Islet of Langerhans (tissue), 1 donor: ENCODE data around the gene ITPKB.
A peak's percentile ranks its signal among the peaks of the same experiment; 100 is the strongest.
"Not testable (repeated sequence)": the region's sequence is repeated elsewhere in the genome, so short reads cannot be mapped to it uniquely, and the experiment has no call there.

Source experiments
- FAIRE-seq: peaks from one replicate; lab custom pipeline; 2011; peaks lifted over from hg19 to GRCh38; lab: Jason Lieb, UNC

ITPKB gene

DNA sequence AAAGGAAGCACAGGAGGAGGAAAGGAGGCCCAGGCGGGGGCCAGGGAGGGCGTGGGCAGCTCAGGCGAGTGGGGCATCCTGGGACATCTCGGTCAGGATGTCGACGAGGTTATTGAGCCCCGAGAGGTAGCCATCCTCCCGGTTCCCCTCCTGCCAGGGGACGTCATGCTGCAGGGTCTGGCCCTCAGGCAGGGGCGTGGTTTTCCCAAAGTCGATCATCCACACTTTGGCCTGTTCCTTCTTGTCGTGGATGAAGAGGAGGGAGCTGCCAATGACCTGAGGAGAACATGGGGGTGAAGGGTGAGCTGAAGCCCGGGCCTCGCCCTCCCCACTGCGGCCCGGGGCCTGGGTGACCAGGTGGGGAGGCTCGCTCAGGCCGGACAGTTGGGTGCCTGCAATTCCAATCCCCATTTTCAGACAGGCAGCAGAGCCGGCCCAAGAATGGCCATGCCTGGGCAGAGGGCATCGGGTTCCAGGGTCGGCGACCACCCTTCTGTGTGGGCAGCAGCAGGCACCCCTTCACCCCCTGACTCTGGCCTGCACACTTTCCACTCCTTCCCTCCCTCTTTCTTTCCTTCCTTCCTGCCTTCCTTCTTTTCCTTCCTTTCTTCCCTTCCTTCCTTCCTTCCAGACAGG, 104.4 kb downstream of the ITPKB start:
- peak; percentile 96 for FAIRE-seq

DNA sequence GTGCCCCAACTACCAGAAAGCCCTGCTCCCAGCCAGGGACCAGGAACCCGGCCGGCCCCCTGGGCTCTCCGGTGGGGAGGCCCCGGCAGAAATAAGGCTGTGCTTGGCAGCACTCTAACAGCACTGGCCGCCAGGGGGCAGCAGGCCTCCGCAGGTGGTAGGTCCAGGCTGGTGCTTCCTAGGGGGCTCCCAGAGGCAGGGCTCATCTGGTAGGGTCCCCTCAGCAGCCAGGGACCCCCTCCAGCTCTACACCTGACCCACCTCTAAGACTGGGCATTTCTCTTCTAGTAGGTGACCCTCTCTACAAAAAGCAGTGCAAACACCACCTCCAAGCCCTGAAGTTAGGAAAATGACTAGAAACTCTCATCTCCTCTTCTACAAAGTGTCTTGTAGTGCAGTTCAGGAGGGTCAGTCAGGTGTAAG, 104.9 kb downstream of the ITPKB start:
- FAIRE-seq: no peak

DNA sequence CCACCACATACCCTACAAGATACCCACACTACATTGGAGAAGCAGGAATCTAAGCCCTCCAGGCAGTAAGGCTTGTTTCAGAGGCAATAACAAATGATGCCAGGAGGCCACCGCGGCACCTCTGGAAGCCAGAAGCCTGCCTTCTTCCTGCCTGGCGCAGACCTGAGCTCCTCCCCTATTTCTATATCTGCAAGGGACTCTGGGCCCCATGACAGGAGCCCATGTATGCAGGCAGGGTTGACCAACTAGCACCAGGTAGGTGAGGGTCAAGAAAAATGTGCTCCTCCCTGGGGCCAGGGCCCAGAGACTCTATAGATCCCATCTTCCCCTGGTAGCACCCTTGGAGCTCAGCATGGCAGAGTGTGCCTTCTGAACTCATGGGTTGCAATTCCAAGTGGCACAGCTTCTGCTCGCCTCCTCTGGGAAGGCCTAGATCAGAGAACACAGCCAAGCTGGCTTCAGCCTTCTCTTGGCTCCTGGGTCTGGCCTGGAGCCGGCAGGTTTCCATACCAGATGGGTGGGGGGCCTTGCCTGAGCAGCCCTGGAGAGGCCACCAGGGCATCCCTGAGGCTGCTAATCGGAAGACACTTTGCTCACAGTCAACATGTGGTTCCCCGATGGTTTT, 105.4 kb downstream of the ITPKB start:
- FAIRE-seq: no peak

DNA sequence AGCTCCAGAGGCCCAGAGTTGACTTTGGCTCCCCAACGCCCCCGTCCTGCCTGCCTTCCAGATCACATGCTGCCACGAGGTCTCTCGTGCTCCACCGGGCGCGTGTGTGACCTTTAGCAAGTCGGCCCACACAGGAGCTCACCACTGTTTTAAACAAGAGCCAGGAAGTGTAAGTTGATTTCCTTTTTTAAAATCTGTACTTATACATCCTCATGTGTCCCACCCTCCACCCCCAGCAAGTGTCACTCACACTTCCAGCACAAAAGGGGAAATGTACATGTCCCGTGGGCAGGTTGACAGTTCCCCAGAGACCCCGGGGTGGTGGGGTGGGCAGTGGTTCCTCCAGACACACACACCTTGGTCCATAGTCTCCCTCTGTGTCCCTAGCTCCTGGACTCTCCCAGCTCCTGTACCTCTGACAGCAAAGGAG, 106.1 kb downstream of the ITPKB start:
- no peak for FAIRE-seq

DNA sequence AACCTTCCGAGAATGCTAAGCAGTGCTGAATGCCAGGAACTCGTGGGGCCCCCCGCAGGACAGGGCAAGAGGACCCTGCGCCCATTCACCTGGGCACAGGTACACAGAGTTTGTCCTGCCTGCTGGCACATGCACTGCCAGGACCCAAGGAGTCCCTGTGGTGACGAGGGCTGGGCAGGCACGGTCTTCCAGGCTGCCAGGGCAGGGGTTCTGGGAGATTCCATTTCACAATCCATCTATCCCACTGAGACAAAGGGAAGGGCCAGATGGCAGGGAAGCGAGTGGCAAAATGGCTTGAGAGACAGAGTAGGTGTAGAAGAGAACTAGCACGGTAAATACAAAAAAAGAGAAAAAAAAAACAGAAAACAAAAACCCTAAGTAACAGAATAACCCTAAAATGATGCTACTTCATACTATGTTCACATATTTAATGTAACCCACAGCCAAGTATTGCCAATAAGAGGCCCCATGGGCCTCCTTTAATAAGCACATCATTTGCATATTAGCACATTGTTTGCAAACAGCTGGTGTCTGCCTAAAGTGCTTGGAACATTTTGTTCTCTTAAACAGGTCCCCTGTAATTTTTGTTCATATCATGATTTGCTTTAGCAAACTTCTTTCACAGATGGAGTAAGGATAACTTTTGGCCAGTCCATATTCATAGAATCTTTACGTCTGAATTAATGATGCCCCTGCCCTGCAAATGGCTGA, 106.8 kb downstream of the ITPKB start:
- no peak for FAIRE-seq

DNA sequence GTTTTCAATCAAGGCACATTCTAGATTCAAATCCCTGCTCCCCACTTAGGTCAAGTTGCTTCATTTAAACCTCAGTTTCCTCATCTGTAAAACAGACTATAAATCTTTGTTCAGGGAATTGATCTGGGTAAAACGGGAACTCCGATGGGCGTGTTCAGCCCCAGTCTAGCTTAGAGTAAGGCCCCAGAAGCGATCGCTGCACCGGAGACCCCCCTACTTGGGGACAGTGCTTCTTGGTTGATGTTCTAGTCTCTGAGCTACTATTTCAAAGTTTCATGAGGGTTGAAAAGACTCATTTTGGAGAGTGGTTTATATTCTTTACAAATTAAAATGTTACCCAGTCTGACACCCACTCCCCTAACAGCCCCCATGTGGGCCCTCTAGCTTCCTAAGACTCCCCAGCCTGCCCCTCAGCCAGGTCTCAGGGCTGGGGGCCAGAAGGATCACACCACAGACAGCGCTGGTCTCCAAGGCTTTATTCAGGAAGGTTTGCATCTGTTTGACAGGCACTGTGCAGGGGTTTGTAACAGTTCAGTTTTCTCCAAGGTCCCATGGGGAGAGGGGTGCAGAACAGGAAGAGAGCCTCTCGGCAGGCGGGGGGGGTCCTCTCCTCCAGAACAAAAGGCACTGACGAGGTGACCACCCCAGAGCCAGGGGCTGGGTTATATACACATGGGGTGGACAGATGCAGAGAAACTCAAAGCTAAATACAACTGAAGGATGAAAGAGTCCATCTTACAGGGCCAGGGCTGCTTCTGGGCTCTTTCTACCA, 107.7 kb downstream of the ITPKB start:
- no peak for FAIRE-seq

DNA sequence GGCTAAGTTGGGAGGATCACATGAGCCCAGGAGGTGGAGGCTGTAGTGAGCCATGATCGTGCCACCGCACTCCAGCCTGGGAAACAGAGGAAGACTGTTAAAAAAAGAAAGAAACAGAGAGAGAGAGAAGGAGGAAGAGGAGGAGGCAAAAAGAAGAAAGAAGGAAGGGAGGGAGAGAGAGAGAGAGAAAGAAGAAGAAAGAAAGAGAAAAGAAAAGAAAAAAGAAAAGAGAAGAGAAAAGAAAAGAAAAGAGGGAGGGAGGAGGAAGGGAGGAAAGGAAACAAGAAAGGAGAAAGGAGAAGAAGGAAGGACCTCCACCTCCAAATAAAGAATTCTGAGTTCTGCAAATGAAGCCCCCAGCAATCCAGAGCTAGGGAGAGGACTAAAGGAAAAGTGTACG, 108.5 kb downstream of the ITPKB start:
- FAIRE-seq: no peak

DNA sequence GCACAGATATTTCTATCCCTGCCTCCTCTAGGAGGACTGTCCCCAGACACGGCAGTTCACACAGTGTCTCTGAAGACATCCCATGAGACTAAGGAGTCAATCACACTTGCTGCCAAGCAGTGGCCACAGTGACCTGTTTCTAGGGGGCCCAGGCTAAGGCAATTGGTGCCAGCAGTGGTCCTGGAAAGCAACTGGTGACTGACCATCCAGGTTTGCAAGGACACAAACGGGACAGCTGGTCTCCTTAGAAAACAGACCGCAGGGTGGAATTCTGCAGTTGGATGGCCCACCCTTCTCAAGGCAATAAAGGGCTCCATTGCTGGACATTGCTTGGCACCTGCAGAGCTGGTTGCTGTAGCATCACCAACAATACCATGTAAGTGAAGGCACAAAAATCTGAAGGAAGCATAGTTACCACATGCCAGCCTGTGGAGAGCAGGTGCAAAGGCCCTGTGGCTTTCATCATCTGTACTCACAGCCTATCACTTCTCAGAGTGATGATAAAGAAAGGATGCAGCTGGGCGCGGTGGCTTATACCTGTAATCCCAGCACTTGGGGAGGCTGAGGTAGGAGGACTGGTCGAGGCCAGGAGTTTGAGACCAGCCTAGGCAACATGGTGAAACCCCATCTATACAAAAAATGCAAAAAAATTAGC, 109.1 kb downstream of the ITPKB start:
- no peak for FAIRE-seq

DNA sequence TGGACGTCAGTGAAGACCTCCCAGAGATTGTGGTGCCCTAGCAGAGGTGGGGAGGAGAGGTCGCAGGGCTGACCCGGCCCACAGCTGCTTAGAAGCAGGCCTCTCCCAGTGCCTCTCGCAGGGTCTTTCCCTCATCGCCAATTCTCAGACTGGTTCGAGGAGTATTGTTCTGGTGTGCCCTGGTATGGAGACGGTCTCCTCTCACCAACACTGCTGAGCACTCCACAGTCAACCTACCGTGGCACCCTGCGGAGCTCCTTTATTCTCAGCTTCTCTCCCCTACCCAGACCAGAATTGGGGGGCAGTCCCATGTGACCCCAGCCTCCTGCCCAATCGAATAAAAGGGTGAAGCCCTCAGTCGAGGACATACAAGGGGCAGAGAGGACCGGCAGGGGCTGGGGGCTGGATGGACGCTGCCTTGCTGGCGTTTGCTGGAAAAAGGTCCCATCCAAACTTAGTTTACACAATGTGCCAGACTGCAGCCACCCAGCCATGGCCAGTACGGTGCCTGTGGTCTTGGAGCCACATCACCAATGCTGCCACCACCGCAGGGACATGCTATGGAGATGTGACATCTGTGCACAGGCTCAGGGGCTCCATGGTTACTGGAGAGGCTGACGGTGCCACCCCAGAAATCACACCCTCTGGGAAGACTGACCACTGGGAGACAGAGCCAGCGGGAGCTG, 109.7 kb downstream of the ITPKB start:
- no peak for FAIRE-seq

DNA sequence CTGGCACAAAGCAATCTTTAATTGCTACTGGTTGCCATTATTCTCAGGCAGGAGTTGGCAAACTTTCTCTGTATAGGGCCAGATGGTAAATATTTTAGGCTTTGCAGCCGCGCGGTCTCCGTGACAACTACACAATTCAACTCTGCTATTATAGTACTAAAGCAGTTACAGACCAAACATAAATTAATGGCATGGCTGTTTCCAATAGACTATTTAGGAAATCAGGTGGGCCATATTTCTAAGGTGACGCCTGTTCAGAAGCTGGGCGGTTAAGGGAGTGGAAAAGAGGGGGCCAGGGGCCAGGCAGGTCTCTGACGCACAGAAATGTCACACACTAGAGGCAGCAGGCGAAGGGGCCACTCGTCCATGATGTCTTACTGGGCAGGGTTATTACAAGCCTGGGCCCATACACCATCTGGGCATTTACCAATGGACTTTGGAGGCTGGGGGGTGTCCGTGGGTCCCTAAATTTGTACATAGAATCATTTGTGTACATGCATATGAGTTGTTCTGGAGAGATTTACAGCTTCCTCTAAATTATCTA, 110.4 kb downstream of the ITPKB start:
- no peak for FAIRE-seq

DNA sequence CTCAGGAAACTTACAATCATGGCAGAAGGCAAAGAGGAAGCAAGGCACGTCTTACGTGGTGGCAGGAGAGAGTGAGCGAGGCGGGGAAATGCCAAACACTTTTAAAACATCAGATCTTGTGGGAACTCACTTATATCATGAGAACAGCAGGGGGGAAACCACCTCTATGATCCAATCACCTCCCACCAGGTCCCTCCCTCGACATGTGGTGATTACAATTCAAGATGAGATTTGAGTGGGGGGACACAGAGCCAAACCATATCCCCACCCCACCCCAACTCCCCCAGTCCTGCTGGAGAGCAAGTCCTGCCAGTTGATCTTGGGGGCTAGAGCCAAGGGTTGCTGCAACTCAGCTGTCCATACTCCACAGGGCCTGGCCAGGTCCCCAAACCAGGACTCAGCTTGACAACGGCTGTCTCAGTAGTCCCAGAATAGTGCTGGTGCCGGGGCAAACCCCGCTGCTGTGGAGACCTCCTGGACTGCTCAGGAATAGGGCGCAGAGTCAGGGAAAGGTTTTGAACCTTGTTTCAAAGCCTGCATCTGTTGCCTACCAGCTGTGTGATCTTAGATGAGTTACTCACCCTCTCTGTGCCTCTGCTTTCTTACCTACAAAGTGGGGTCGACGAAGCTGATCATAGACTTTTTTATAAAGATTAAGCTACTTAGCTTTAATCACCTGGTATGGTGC, 111.0 kb downstream of the ITPKB start:
- no peak for FAIRE-seq

DNA sequence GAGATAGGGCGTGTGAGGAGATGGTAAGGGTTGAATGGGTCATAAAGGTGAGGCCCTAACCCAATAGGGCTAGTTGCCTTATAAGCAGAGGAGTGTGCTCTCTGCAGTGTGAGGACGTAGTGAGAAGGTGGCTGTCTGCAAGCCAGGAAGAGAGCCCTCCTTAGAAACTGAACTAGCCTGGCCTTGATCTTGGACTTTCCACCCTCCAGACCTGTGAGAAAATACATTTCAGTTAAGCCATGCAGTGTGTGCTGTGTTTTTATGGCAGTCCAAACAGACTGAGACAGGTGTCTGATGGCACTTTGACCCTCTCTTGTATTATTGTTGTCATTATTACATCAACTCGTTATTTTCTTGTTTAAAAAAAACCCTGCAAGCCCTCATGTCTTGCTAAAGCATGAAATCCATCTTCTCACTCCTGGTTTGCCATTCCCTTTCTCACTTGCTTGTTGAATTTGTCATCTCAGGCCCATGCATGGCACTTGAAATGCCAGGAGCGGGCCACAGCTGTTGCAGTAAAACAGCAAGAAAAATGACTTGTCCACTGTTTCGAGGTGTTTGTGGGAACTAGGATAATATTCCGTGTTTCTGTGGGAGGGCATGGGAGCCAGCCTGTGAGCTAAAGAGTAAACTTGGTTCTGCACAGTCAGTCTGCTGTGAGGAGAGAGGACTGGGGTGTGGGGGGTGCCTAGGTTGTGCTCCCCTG, 111.9 kb downstream of the ITPKB start:
- FAIRE-seq: no peak

DNA sequence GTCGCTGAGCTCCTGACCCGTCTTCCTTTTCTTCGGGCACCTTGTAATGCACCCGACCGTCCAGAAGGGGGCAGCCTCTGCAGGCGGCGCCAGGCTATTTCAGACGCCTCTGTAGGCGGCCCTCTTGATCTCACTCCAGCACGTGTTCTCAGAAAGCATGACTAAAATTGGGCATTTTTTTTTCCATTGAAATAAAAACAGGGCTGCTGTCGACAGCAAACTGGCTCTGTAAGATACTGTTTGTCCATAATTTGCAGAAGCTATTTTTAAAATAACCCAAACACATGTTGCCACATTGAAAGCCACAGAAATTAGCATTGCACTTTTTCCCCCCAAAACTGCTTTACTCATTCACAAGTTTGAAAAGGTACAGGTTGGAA, 112.5 kb downstream of the ITPKB start:
- no peak for FAIRE-seq

DNA sequence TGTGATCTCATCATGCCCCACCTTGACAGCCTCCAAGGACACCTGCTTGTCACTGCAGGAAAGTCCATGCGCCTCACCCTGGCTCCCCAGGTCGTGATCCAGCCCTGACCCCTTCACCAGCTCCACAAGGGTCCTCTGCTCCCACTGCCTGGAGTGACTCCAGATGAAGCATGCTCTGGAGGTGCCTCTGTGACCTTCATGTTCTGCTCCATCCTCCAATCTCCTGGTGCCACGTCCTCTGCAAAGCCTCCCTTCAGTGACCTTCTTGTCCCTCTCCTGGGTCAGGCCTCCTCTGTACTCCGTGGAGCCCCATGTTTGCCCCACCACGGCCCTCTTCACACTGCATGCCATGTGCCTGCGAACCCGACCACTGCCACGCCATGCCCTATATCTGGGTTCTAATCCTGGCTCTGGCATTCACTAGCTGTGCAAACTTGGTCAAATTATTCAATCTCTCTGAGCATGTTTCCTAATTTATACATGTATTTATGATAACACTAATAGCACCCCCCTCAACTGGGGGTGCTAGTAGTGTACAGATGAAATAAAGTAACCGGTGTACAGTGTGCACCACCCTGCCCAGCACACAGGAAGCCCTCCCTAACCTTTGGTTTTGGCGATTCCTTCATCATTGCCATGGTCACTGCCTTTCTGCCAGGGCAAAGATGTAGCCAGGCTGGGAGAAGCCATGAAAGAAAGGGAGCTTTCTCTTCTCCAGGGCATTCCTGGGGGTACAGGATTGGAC, 113.1 kb downstream of the ITPKB start:
- FAIRE-seq: no peak

DNA sequence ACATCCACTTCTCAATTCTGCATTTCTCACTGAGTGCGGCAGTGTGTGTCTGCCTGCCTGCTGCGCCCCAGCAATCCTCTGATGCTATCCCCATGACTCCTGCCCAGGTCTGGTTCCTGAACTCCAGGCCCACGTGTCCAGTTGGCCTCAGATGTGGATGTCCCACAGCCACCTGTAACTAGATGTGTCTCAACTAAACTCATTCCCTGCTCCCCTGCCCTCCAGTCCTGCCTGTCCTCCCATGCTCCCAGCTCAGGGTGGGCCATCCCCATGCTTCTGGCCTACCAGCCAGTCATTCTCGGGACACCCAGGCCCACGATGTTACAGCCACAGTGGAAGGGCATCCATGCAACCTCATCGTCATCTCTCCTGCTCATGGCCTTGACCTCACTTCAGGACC, 113.8 kb downstream of the ITPKB start:
- no peak for FAIRE-seq

DNA sequence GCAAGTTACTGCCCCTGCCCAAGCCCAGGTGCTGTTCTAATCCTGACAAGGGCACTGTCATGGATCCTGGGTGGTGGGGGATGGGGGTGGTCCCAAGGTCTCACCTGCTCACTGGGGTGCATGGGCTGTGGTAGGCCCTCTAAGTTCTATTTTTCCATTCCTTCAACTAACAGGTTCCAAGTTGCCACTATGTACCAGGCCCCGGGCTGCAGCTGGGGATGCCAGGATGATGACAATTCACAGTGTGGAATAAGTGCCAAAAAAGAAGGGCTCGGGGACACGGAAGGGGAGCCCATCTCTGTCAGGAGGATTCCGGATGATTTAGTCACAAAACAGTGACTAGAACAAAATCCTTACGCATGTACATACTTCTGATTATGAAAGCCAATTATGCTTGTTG, 114.6 kb downstream of the ITPKB start:
- FAIRE-seq: no peak

DNA sequence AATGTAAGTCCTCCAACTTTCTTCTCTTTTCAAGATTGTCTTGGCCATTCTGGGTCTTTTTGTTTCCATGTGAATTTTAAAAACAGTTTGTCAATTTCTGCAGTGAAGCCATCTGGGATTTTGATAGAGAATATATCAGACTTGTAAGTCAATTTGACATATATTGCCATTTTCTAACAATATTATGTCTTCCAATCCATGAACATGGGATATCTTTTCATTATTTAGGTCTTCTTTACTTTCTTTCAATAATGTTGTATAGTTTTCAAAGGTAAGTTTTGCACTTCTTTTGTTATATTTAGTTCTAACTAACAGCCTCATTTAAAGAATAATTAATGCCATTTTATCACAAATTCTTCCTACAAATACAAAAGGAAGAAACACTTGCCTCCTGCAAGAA, 117.1 kb downstream of the ITPKB start:
- no peak for FAIRE-seq

DNA sequence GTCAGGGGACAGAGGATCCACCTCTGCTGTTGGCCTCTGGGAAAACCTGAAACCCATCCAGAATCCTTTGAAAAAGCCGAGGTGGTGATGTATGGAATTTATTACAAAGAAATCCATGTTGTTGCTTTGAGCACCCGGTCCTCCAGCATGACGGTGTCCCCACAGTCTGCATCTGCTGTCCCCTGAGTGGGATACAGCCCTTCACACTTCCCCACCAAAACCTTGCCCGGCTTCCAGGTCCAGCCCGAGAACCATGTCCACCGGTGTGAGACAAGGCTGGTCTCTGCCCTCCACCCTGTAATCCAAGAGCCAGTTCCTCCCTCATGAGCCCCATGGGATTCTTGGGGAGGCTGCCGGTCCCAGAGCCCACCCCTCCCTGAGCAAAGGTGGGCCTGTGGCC, 120.1 kb downstream of the ITPKB start:
- no peak for FAIRE-seq

DNA sequence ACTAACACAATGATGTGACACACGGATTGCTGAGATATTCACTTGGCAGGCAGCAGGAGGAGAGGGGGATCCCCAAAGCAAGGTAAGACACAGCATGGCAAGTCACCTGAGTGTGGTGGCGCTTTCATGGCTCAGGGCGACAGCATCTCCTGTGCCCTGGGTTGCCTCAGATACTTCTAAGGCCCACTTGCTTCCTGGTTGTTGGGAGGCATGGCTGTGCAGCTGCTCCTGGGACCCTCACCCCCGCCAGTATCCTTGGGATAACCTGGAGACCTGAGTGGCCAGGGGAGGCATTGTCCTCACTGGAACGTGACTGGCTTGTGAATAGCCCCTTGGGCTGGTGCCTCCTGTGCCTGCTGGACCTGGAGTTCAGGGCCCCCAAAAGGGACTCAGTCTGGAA, 120.7 kb downstream of the ITPKB start:
- FAIRE-seq: no peak

DNA sequence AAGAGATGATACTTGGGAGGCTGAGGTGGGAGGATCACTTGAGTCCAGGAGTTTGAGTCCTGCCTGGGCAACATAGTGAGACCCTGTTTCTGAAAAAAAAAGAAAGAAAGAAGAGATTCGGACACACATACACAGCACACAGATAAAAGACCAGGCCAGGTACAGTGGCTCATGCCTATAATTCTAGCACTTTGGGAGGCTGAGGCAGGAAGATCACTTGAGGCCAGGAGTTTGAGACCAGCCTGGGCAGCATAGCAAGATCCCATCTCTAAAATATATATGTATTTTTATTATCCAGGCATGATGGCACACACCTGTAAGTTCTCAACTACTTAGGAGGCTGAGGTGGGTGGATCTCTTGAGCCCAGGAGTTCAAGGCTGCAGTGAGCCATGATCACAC, 121.4 kb downstream of the ITPKB start:
- FAIRE-seq: not testable (repeated sequence)
